Caco-2 (cell line): ENCODE data around the gene PRTN3. TPM values are rescaled to one million over a fixed set of nuclear protein-coding genes. Genes with fewer than 3 reads are reported as not detected.

Source experiments
- BruUV-seq: library from RNA; stranded (reverse); fragments of 400-500 nt; replicated peaks from 2 replicates; lab custom pipeline; 2021; lab: Mats Ljungman, UMichigan
- CTCF ChIA-PET: fragments of 300-600 bp; sonication (Branson Sonifier 250); formaldehyde crosslinking; loops from one replicate; lab custom pipeline; 2022; ENCODE audit warnings: antibody characterized with exemption; lab: Charles Lee
- POLR2A ChIA-PET: fragments of 300-600 bp; sonication (Branson Sonifier 250); formaldehyde crosslinking; loops from one replicate; lab custom pipeline; 2022; ENCODE audit warnings: antibody characterized with exemption; lab: Charles Lee
- DNase-seq, 2 experiments: peaks; one replicate each; pipeline versions ENCODE4 v3.0.0 to v3.0.0-alpha.2; 2020 to 2022
- H3K27me3 ChIP-seq: replicated peaks from 2 replicates; pipeline ENCODE4 v1.6.0; 2011; ENCODE audit warnings: low read length; ENCODE audit not compliant: control insufficient read depth, insufficient read depth
- H3K36me3 ChIP-seq: 2 replicates; pipeline ENCODE4 v1.5.1; 2011; ENCODE audit warnings: low read length; ENCODE audit not compliant: control insufficient read depth, insufficient read depth
- H3K4me1 ChIP-seq: fragments of 250-450 bp; sonication (Bioruptor Pico); 2 replicates; pipeline ENCODE4 v1.5.1; 2020; ENCODE audit warnings: mild to moderate bottlenecking
- H3K4me3 ChIP-seq: 2 replicates; pipeline ENCODE4 v1.5.1; 2011; ENCODE audit warnings: low read depth, mild to moderate bottlenecking, control low read depth, low read length
- H3K9me3 ChIP-seq: fragments of 250-450 bp; sonication (Bioruptor Pico); 2 replicates; pipeline ENCODE4 v1.5.1; 2020; ENCODE audit warnings: mild to moderate bottlenecking, moderate library complexity
- H3K27ac Mint-ChIP-seq: one replicate; pipeline ENCODE4 v1.8.0; 2022; ENCODE audit warnings: mixed read lengths; ENCODE audit not compliant: unreplicated experiment
- H3K27me3 Mint-ChIP-seq: one replicate; pipeline ENCODE4 v1.8.0; 2022; ENCODE audit warnings: mixed read lengths; ENCODE audit not compliant: insufficient read depth, unreplicated experiment
- H3K36me3 Mint-ChIP-seq: one replicate; pipeline ENCODE4 v1.8.0; 2022; ENCODE audit warnings: mild to moderate bottlenecking, mixed read lengths; ENCODE audit not compliant: insufficient read depth, unreplicated experiment
- H3K4me1 Mint-ChIP-seq: one replicate; pipeline ENCODE4 v1.8.0; 2022; ENCODE audit warnings: low read depth, mixed read lengths; ENCODE audit not compliant: unreplicated experiment
- H3K4me3 Mint-ChIP-seq: one replicate; pipeline ENCODE4 v1.8.0; 2022; ENCODE audit warnings: mild to moderate bottlenecking, moderate library complexity, mixed read lengths; ENCODE audit not compliant: unreplicated experiment
- H3K9me3 Mint-ChIP-seq: one replicate; pipeline ENCODE4 v1.8.0; 2022; ENCODE audit warnings: mixed read lengths; ENCODE audit not compliant: unreplicated experiment
- CTCF ChIP-seq, 2 experiments: fragments of 200-600 bp in 1 of 2; IDR thresholded peaks; 1 replicate in 1 of 2; 2 replicates in 1 of 2; pipeline versions ENCODE4 v1.5.1 to v1.8.0; 2011 to 2022; ENCODE audit warnings: antibody characterized with exemption in 1 of 2, control low read depth in 1 of 2, inconsistent platforms in 1 of 2, low read depth in 1 of 2, low read length in 1 of 2, mild to moderate bottlenecking in 1 of 2, moderate library complexity in 1 of 2; ENCODE audit not compliant: insufficient read depth in 1 of 2, severe bottlenecking in 1 of 2, unreplicated experiment in 1 of 2
- intact Hi-C: fragments of 100-400 bp; cut with micrococcal nuclease; formaldehyde crosslinking; loops from one replicate; pipeline ENCODE4 v1.10.0; 2022; ENCODE audit not compliant: unreplicated experiment
- total RNA-seq: library from RNA; stranded (reverse); gene quantifications from 2 replicates; pipeline ENCODE4 v1.2.3, GENCODE V29; 2022

The PRTN3 gene
- total RNA-seq, 1 experiment from 2014 or later = 0.29 TPM

- Histone ChIP-seq H3K9me3 (no peaks in the 10 kb centered on the region), H3K36me3 (no peaks in the 10 kb centered on the region), H3K4me3 (no peak overlapping the region), H3K27me3 (no peaks in the 10 kb centered on the region), H3K4me1 (0 out of 2 replicates have a peak, but pooled peaks cover 4% of the 10 kb centered on the region)
- POLR2A ChIA-PET = no interaction called here
- Mint-ChIP-seq H3K27me3 (no peaks in the 10 kb centered on the region), H3K36me3 (peaks cover 7% of the 10 kb centered on the region), H3K27ac (no peak overlapping the region), H3K4me3 (no peak overlapping the region), H3K4me1 (no peaks in the 10 kb centered on the region), H3K9me3 (no peaks in the 10 kb centered on the region)
- TF ChIP-seq CTCF (IDR thresholded peaks at IDR 0.05; ENCODE audit: insufficient read depth in 1 of 2, low read depth in 1 of 2, low read length in 1 of 2, severe bottlenecking in 1 of 2, unreplicated experiment in 1 of 2) = no peak
- CTCF ChIA-PET = no interaction called here
- intact Hi-C loops = no loop called here
- no TSS peak for BruUV-seq
- no peak for DNase-seq
Observed at GRCh38 chr19:855142-855541, 14.3 kb downstream of the PRTN3 start.

- H3K36me3 ChIP-seq = no peaks in the 10 kb centered on the region
- intact Hi-C loops = loop anchor here (2.0 kb wide), 1 partner anchor 145 kb away; the partner anchor contains the start of gene GRIN3B
- Mint-ChIP-seq H3K36me3 (peaks cover 12% of the 10 kb centered on the region), H3K27me3 (no peaks in the 10 kb centered on the region), H3K9me3 (no peaks in the 10 kb centered on the region), H3K4me3 (no peak overlapping the region), H3K4me1 (no peaks in the 10 kb centered on the region), H3K27ac (no peak overlapping the region)
- CTCF ChIA-PET = no interaction called here
- no peaks in the 10 kb centered on the region for H3K9me3 ChIP-seq
- no peak for TF ChIP-seq CTCF (IDR thresholded peaks at IDR 0.05; ENCODE audit: insufficient read depth in 1 of 2, low read depth in 1 of 2, low read length in 1 of 2, severe bottlenecking in 1 of 2, unreplicated experiment in 1 of 2)
- no TSS peak for BruUV-seq
- 0 out of 2 replicates have a peak, but pooled peaks cover 4% of the 10 kb centered on the region for H3K4me1 ChIP-seq
- H3K27me3 ChIP-seq = no peaks in the 10 kb centered on the region
- POLR2A ChIA-PET = no interaction called here
- no peak for DNase-seq
- H3K4me3 ChIP-seq = no peak overlapping the region
Observed at GRCh38 chr19:855566-856120, 14.8 kb downstream of the PRTN3 start.

GRCh38 chr19:858284-858683 is 17.5 kb downstream of the PRTN3 start:
- DNase-seq = no peak
- Histone ChIP-seq H3K36me3 (no peaks in the 10 kb centered on the region), H3K27me3 (no peaks in the 10 kb centered on the region), H3K4me1 (0 out of 2 replicates have a peak, but pooled peaks cover 4% of the 10 kb centered on the region), H3K4me3 (no peak overlapping the region), H3K9me3 (no peaks in the 10 kb centered on the region)
- peaks cover 29% of the 10 kb centered on the region for H3K36me3 Mint-ChIP-seq
- intact Hi-C loops = no loop called here
- ChIA-PET POLR2A (no interaction called here), CTCF (interaction anchor here (0.5 to 0.7 kb wide), 2 partner anchors 10 to 125 kb away, joined by 3 to 4 read pairs; no protein-coding TSS in a partner anchor)
- no peaks in the 10 kb centered on the region for H3K4me1 Mint-ChIP-seq
- H3K4me3 Mint-ChIP-seq = no peak overlapping the region
- BruUV-seq = no TSS peak
- H3K27ac Mint-ChIP-seq = no peak overlapping the region
- H3K9me3 Mint-ChIP-seq = no peaks in the 10 kb centered on the region
- no peak for TF ChIP-seq CTCF (IDR thresholded peaks at IDR 0.05; ENCODE audit: insufficient read depth in 1 of 2, low read depth in 1 of 2, low read length in 1 of 2, severe bottlenecking in 1 of 2, unreplicated experiment in 1 of 2)
- no peaks in the 10 kb centered on the region for H3K27me3 Mint-ChIP-seq
